B cell (primary cell): ENCODE data around the gene MANBA. TPM values are rescaled to one million over a fixed set of nuclear protein-coding genes. Genes with fewer than 3 reads are reported as not detected.
"Not testable (repeated sequence)": the region's sequence is repeated elsewhere in the genome, so short reads cannot be mapped to it uniquely, and the experiment has no call there.

Experiments
- ATAC-seq: fragments of 200-7000 bp; cut with Tn5 transposase; one replicate; pipeline ENCODE4 v1.10.0; 2021; ENCODE audit warnings: low read depth, mild to moderate bottlenecking, moderate number of reproducible peaks, moderate library complexity
- CTCF ChIA-PET: fragments of 350-600 bp; sonication (Branson Sonifier 250); formaldehyde crosslinking; loops from one replicate; lab custom pipeline; 2021; ENCODE audit warnings: antibody characterized with exemption, inconsistent platforms; lab: Charles Lee
- POLR2A ChIA-PET: fragments of 350-600 bp; sonication (Branson Sonifier 250); formaldehyde crosslinking; loops from one replicate; lab custom pipeline; 2021; ENCODE audit warnings: antibody characterized with exemption; lab: Charles Lee
- DNase-seq: peaks from one replicate; pipeline ENCODE4 v3.0.0; 2013
- H2AFZ ChIP-seq: 2 replicates; pipeline ENCODE4 v1.6.1; 2012; ENCODE audit warnings: mild to moderate bottlenecking, low read depth, low read length; ENCODE audit not compliant: insufficient read depth, poor library complexity, severe bottlenecking
- H3K27ac ChIP-seq, 2 donors: 1 replicate in 1 of 2; 2 replicates in 1 of 2; pipeline ENCODE4 v1.5.1; 2012 to 2013; ENCODE audit warnings: low read length in 2 of 2, mild to moderate bottlenecking in 2 of 2, moderate library complexity in 1 of 2
- H3K27me3 ChIP-seq, 4 experiments: fragments of 200-600 bp in 1 of 4; sonication (generic) in 1 of 4; replicated peaks in 1 of 4; 1 replicate in 2 of 4; 2 replicates in 2 of 4; pipeline versions ENCODE4 v1.6.1 to v1.7.0; 2013 to 2016; ENCODE audit warnings: low read length in 3 of 4, mild to moderate bottlenecking in 2 of 4, mixed read lengths in 1 of 4, moderate library complexity in 1 of 4; ENCODE audit not compliant: insufficient read depth in 4 of 4, control insufficient read depth in 3 of 4; ENCODE audit errors: control extremely low read depth in 1 of 4
- H3K36me3 ChIP-seq, 2 experiments: replicated peaks in 1 of 2; 1 replicate in 1 of 2; 2 replicates in 1 of 2; pipeline versions ENCODE4 v1.6.1 to v1.7.1; 2013; ENCODE audit warnings: low read length in 1 of 2; ENCODE audit not compliant: insufficient read depth in 2 of 2, control insufficient read depth in 1 of 2; ENCODE audit errors: control extremely low read depth in 1 of 2, extremely low read depth in 1 of 2
- H3K4me1 ChIP-seq, 2 donors: fragments of 200-600 bp in 1 of 2; sonication (generic) in 1 of 2; 1 replicate in 1 of 2; 2 replicates in 1 of 2; pipeline versions ENCODE4 v1.5.1 to v1.6.1; 2013 to 2017; ENCODE audit warnings: low read length in 2 of 2; ENCODE audit not compliant: control insufficient read depth in 2 of 2, insufficient read depth in 2 of 2
- H3K4me2 ChIP-seq: replicated peaks from 2 replicates; pipeline ENCODE3; 2012; ENCODE audit warnings: mild to moderate bottlenecking, low read depth, low read length; ENCODE audit not compliant: poor library complexity, severe bottlenecking
- H3K4me3 ChIP-seq, 5 experiments: fragments of 200-600 bp in 1 of 5; sonication (generic) in 1 of 5; 1 replicate in 3 of 5; 2 replicates in 2 of 5; pipeline versions ENCODE4 v1.5.1 to v1.7.0; 2011 to 2016; ENCODE audit warnings: low read length in 4 of 5, mild to moderate bottlenecking in 4 of 5, low read depth in 2 of 5, control low read depth in 1 of 5, moderate library complexity in 1 of 5; ENCODE audit not compliant: insufficient read depth in 1 of 5; ENCODE audit errors: control extremely low read depth in 1 of 5, extremely low read depth in 1 of 5
- H3K79me2 ChIP-seq: fragments of 200-600 bp; sonication (generic); one replicate; pipeline ENCODE4 v1.6.0; 2016; ENCODE audit warnings: low read length; ENCODE audit not compliant: control insufficient read depth, insufficient read depth
- H3K9ac ChIP-seq: fragments of 200-600 bp; sonication (generic); 2 replicates; pipeline ENCODE4 v1.6.1; 2017; ENCODE audit warnings: mild to moderate bottlenecking, low read length, moderate library complexity
- H3K9me3 ChIP-seq, 3 donors: one replicate each; pipeline versions ENCODE4 v1.6.1 to v1.7.1; 2013; ENCODE audit warnings: low read length in 2 of 3; ENCODE audit not compliant: control insufficient read depth in 2 of 3, insufficient read depth in 1 of 3; ENCODE audit errors: control extremely low read depth in 1 of 3
- H4K20me1 ChIP-seq: 2 replicates; pipeline ENCODE4 v1.6.0; 2012; ENCODE audit warnings: mild to moderate bottlenecking, low read length; ENCODE audit not compliant: insufficient read depth, control insufficient read depth, poor library complexity, severe bottlenecking
- H3K27ac Mint-ChIP-seq: one replicate; pipeline ENCODE4 v1.8.0; 2021; ENCODE audit warnings: mixed read lengths
- H3K27me3 Mint-ChIP-seq: one replicate; pipeline ENCODE4 v1.8.0; 2021; ENCODE audit warnings: mixed read lengths
- H3K4me1 Mint-ChIP-seq: one replicate; pipeline ENCODE4 v1.8.0; 2021; ENCODE audit warnings: mixed read lengths
- H3K4me3 Mint-ChIP-seq: one replicate; pipeline ENCODE4 v1.8.0; 2021; ENCODE audit warnings: mixed read lengths
- H3K9me3 Mint-ChIP-seq: one replicate; pipeline ENCODE4 v1.8.0; 2022; ENCODE audit warnings: mixed read lengths; ENCODE audit not compliant: insufficient read depth
- EZH2 ChIP-seq: IDR thresholded peaks from 2 replicates; pipeline ENCODE4 v1.6.1; 2012; ENCODE audit warnings: borderline replicate concordance, low read depth, mild to moderate bottlenecking, moderate library complexity, low read length; ENCODE audit not compliant: insufficient read depth, poor library complexity, severe bottlenecking
- WGBS: methylation state at CpG from one replicate; pipeline ENCODE4 v1.1.5; 2013; ENCODE audit warnings: missing lambda C conversion rate; ENCODE audit not compliant: insufficient coverage; 5-methylcytosine and 5-hydroxymethylcytosine counted together
- intact Hi-C: fragments of 100-400 bp; cut with micrococcal nuclease; formaldehyde crosslinking; loops from one replicate; pipeline ENCODE4 v1.10.0; 2022
- polyA plus RNA-seq: library from polyadenylated mRNA; depleted of rRNA; stranded (reverse); fragments of >200 nt; gene quantifications from 2 replicates; pipeline ENCODE4 v1.2.3, GENCODE V29; 2012
- total RNA-seq, 2 donors: library from RNA; stranded (reverse); fragments of 120-200 nt in 1 of 2; gene quantifications; 1 replicate in 1 of 2; 2 replicates in 1 of 2; pipeline versions ENCODE4 v1.2.3 to v1.2.4, GENCODE V29; 2013 to 2022
- TF ChIP-seq, protein P1 (sequence below): fragments of 200-600 bp; IDR thresholded peaks from one replicate; pipeline ENCODE4 v1.8.0; 2022; ENCODE audit warnings: antibody characterized with exemption, mild to moderate bottlenecking

Gene MANBA
- total and polyA plus RNA-seq, 2 donors (not counting 1 experiment from before 2014, with no cell fraction given): 91.6 to 119 TPM

DNA sequence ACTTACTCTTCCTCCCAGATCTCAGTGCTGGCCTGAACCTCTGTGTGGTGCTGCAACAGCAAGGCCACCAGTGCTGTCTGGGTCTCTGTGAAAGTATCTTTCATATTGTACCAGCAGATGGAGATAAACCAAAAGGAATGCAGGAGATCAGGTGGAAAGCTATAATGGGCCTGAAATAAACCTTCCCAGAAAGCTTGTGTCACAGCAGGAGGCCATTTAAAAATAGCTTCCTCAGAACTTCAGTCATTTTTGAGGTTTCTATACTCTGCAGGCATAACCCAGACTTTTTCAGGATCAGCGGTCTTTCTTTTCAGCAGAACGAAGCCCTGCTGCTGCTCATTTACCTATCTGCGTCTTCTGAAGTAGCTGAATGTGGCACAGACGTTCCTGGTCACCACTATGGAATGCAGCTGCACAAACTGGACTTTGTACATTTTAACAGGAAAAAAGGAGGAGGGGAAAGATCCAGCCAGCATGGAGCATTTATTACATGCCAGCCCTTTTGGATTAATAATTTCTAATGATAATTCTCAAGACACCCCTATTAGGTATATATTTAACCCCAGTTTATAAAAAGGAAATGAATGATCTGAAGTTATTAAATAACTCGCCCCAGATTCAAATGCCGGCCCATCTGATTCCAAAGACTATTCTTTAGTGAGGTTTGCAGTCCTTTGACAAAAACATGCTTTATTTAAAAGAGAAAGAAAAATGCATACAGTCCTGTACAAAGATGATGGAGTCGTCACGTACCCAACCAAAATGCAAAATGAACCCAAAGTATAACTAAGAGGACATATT lies 139.9 kb downstream of the MANBA start:
- Histone ChIP-seq H3K9me3 (no peaks in the 10 kb centered on the region), H3K4me1 (peaks cover 3 to 6% of the 10 kb centered on the region in 2 donors), H2AFZ (no peak overlapping the region), H3K36me3 (peaks cover 2 to 9% of the 10 kb centered on the region in 2 experiments), H3K9ac (no peak overlapping the region), H3K27me3 (no peaks in the 10 kb centered on the region), H4K20me1 (no peaks in the 10 kb centered on the region), H3K4me2 (no peak overlapping the region), H3K4me3 (no peak overlapping the region), H3K79me2 (no peaks in the 10 kb centered on the region), H3K27ac (no peak overlapping the region)
- H3K27ac Mint-ChIP-seq: no peak overlapping the region
- H3K4me1 Mint-ChIP-seq: peaks cover 9% of the 10 kb centered on the region
- intact Hi-C loops: loop anchor here (1.0 to 5.0 kb wide), 2 partner anchors 388 to 476 kb away; partner anchors contain the start of gene BDH2
- H3K27me3 Mint-ChIP-seq: no peaks in the 10 kb centered on the region
- DNase-seq (peak; percentile 37), ATAC-seq (peak; percentile 57)
- POLR2A ChIA-PET: no interaction called here
- CTCF ChIA-PET: interaction anchor here (0.8 to 2.4 kb wide), 8 partner anchors 10 to 478 kb away, joined by 3 to 15 read pairs (median 6); partner anchors contain the start of gene BDH2
- no peak for TF ChIP-seq EZH2
- TF ChIP-seq, protein P1, sequence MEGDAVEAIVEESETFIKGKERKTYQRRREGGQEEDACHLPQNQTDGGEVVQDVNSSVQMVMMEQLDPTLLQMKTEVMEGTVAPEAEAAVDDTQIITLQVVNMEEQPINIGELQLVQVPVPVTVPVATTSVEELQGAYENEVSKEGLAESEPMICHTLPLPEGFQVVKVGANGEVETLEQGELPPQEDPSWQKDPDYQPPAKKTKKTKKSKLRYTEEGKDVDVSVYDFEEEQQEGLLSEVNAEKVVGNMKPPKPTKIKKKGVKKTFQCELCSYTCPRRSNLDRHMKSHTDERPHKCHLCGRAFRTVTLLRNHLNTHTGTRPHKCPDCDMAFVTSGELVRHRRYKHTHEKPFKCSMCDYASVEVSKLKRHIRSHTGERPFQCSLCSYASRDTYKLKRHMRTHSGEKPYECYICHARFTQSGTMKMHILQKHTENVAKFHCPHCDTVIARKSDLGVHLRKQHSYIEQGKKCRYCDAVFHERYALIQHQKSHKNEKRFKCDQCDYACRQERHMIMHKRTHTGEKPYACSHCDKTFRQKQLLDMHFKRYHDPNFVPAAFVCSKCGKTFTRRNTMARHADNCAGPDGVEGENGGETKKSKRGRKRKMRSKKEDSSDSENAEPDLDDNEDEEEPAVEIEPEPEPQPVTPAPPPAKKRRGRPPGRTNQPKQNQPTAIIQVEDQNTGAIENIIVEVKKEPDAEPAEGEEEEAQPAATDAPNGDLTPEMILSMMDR: peak; percentile 30
- 80% methylated on average over 3 of the region's 8 CpGs for WGBS
- no peak overlapping the region for H3K4me3 Mint-ChIP-seq
- H3K9me3 Mint-ChIP-seq: no peaks in the 10 kb centered on the region

DNA sequence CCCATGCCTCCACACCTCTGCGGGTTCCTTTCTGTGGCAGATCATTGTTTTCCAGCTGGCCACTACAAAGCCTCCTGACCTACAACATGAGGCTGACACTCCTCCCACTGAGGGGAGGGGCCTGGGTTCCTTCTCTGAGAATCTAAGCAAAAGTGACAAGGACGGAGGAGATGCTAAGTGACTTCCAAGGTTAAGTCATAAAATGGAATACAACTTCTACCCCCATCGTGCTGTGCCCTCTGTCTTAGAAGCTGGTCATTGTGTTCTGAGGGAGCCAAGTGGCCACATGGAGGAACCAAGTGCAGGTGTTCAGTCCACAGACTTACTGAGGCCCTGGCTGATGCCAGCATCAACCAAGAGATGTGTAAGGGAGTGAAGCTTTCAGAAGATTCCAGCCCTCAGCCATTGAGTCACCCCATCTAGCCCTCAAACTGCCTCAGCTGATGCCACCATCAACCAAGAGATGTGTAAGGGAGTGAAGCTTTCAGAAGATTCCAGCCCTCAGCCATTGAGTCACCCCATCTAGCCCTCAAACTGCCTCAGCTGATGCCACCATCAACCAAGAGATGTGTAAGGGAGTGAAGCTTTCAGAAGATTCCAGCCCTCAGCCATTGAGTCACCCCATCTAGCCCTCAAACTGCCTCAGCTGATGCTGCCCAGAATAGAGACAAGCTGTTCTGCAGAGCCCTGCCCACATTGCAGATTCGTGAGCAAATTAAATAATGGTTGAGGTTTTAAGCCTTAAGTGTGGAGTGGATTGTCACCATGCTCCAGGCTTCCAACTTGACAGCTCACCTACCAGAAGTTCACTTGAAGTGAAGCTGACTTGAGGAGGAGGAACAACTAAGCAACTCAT lies 140.8 kb downstream of the MANBA start:
- H3K4me2 ChIP-seq, H3K27me3 ChIP-seq, H3K4me3 Mint-ChIP-seq, DNase-seq, H3K4me3 ChIP-seq, H3K9me3 Mint-ChIP-seq, H3K4me1 Mint-ChIP-seq, H2AFZ ChIP-seq, H3K4me1 ChIP-seq, H3K27me3 Mint-ChIP-seq, H4K20me1 ChIP-seq, H3K9me3 ChIP-seq, H3K27ac ChIP-seq, ATAC-seq, H3K79me2 ChIP-seq, H3K9ac ChIP-seq, POLR2A ChIA-PET: not testable (repeated sequence)
- intact Hi-C loops: loop anchor here (1.0 to 5.0 kb wide), 2 partner anchors 389 to 477 kb away; partner anchors contain the start of gene BDH2
- H3K27ac Mint-ChIP-seq: peak overlapping the region; percentile 27
- CTCF ChIA-PET: interaction anchor here (0.8 to 2.4 kb wide), 8 partner anchors 9 to 479 kb away, joined by 3 to 15 read pairs (median 6); partner anchors contain the start of gene BDH2
- 93% methylated on average over 3 of the region's 4 CpGs for WGBS
- H3K36me3 ChIP-seq: peaks cover 2 to 15% of the 10 kb centered on the region in 2 experiments

GRCh38 chr4:102619021-102619420 lies 141.7 kb downstream of the MANBA start:
- H3K36me3 ChIP-seq: peaks cover 2 to 25% of the 10 kb centered on the region in 2 experiments
- H3K4me3 ChIP-seq, H3K27me3 ChIP-seq, H3K4me3 Mint-ChIP-seq, H3K27me3 Mint-ChIP-seq, ATAC-seq, H3K4me2 ChIP-seq, H3K79me2 ChIP-seq, H3K9me3 Mint-ChIP-seq, H3K4me1 ChIP-seq, H3K9me3 ChIP-seq, H2AFZ ChIP-seq, H3K4me1 Mint-ChIP-seq, H3K9ac ChIP-seq, H3K27ac ChIP-seq, DNase-seq, H4K20me1 ChIP-seq, POLR2A ChIA-PET, intact Hi-C loops: not testable (repeated sequence)
- no CpG with 5 or more reads among the region's 9 CpGs for WGBS
- peak overlapping the region; percentile 42 for H3K27ac Mint-ChIP-seq
- CTCF ChIA-PET: interaction anchor here (1.1 to 2.4 kb wide), 2 partner anchors 10 to 472 kb away, joined by 3 to 14 read pairs; no protein-coding TSS in a partner anchor
